HG03159 (cell line): ENCODE data around the gene AP2M1.
A peak's percentile ranks its signal among the peaks of the same experiment; 100 is the strongest.
"Not testable (repeated sequence)": the region's sequence is repeated elsewhere in the genome, so short reads cannot be mapped to it uniquely, and the experiment has no call there.

ENCODE experiments used
- ATAC-seq: cut with Tn5 transposase; IDR thresholded peaks from one replicate; pipeline ENCODE4 v1.9.1; 2021; ENCODE audit warnings: mild to moderate bottlenecking, moderate library complexity; ENCODE audit not compliant: unreplicated experiment

The AP2M1 gene

DNA sequence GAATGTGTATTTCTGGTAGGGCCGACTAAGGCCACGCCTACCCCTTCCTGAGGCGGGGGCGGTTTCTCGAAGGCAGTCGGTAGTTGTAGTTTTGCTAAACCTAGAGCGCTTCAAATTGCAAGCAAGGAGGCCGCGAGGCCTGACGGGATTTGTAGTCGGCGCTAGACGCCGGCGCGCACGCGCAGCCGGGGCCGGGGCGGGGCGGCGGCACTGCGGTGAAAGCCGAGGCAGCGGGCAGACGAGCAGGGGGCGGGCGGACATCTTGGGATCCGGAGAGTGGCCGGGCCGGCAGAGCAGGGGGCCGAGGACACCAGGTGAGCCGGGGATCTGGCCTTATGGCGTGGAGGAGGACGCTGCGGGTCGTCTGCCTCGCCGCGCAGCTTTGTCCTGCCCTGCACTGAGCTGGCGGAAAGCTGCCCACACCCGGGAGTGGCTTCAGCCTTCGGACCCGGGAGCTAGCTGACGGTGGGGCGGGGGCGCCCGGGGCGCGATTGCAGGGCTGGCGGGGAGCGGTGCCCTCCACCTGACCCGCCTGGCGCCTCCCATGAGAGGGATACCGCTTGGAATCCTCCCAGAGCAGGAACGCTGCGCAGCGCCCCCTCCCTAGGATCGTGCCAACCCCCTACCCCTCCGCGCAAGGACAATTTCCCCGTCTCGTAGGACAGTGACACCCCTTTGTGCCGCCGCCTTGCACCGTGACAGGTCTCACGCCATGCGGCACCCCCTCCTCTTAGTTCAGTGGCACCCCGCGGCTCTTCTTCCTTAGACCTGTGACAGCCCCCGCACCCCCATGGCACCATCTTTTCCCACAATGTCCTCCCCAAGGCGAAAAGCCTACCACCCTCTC, at the start of gene AP2M1:
TSS of gene AP2M1 (plus strand) at position 210 of the 847 bp plus-strand sequence. CDS start 2,139 bp downstream, outside the sequence.
- ATAC-seq, result peak; percentile 95

DNA sequence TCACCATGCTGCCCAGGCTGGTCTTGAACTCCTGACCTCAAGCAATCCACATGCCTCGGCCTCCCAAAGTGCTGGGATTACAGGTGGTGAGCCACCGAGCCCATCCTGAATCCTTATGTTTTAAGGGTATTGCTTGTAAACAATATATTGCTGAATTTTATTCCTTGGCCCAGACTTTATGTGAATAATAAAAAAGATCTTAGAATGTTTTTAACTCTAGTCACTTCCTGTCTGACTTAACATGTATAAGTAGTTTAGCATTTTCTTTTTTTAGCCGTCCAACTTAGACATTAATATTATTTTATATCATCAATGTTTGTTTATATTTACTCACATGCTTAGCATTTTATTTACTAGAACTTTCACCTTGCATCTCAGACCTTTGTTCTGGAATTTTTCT, 48.6 kb upstream of the AP2M1 start:
- ATAC-seq, result no peak

- ATAC-seq, result no peak
Measured at GRCh38 chr3:184129012-184129411, 45.6 kb upstream of the AP2M1 start.

- ATAC-seq, result no peak
Measured at GRCh38 chr3:184132945-184133344, 41.7 kb upstream of the AP2M1 start.

DNA sequence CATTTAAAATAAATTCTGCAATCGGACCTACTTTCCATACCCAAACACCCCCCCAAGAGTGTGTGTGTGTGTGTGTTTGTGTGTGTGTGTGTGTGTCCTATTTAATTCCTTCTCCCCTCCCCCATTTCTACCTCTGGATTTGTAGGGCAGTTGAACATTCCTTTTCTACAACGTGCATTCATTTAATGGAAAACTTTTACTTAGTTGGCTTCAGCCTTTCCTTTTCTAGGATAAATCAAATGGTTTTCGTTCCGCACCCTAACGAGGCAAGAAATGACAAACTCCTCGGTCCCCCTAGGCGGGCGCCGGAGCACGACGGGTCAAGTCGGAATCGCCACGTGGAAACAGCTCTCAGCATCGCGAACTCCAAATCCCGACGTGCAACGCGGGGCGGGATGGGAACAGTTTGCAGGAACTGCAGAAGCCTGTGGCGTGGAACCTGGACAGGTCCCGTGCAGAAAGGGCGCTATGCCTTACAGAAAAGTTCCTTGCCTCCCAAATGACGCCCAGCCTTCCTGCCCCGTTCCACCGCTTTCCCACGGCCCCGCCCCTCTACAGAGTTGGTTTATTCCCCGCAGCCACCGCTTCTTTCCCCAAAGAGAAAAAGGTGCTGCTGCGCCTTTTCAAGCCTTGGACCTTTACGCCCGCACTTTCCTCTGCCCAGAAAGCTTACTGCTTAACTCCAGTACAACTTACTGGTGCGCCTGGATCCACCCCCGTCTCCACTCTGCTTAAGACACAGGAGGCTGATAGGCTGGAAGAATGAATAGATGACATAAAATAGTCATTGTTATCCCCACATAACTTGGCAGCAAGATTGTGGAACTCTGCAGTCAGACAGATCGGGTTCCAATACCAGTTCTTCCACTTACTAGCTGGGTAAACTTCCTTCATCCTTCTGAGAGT, 40.6 kb upstream of the AP2M1 start:
- peak; percentile 29 for ATAC-seq

- ATAC-seq, result peak; percentile 33
Measured at GRCh38 chr3:184134746-184135148, 39.9 kb upstream of the AP2M1 start.

GRCh38 chr3:184135149-184135910, 39.3 kb upstream of the AP2M1 start, which contains the start of gene EIF2B5:
Gene EIF2B5 (plus strand): TSS chr3:184135358. CDS start chr3:184135386, 28 bp downstream.
- ATAC-seq, result peak; percentile 82

DNA sequence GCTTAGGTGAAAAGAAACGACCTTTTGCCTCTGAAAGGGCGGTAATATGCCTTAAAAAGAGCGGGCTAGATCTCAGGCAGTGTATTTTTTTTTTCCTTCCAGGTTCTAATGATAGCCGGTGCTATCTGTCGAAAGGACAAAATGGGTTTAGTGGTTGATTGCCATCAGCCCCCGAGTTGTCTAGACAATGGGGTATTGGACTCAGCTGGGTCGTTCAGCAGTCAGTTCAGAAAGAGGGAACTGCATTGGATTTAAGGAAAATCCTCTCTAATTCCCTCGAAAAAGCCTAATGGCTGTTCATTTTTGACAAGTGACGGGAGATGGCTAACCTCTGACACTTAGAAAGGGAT, 38.8 kb upstream of the AP2M1 start:
- no peak for ATAC-seq

- ATAC-seq, result no peak
Measured at GRCh38 chr3:184140436-184140835, 34.2 kb upstream of the AP2M1 start.

GRCh38 chr3:184142199-184142598, 32.5 kb upstream of the AP2M1 start:
- no peak for ATAC-seq

- no peak for ATAC-seq
Measured at GRCh38 chr3:184143327-184143726, 31.3 kb upstream of the AP2M1 start.

DNA sequence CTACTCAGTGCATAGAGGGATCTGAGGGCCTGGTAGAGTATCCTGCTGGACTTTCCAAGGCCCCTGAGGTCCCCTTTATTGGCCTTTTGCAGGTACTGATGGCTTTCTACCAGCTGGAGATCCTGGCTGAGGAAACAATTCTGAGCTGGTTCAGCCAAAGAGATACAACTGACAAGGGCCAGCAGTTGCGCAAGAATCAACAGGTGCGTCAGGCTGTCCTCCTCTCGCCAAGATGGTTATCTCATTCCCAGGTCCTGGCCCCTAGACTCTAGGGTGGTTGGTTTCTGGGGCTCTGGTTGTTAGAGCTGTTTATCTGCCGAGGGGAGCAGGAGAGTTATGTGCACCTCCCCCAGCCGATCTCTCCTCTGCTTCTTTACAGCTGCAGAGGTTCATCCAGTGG, 30.1 kb upstream of the AP2M1 start:
- no peak for ATAC-seq

DNA sequence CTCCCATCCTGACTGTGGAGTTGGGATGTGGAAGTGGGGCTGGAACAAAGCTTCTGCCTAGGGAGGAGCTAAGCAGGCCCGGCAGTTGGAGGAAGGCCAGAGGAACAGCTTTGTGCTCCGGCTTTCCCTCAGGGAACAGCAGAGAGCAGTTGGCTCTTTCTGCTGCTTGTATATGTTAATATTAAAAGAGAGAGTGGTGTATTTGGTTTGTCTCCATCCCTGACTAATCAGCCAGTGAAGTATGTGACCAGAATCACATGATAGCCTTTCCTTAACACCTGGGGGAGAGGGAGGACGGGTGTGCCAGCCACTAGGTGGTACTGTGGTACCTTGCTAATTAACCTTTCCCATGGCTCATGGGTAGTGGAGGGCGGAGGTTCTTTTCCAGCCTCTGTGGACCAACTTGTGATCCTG, 29.5 kb upstream of the AP2M1 start:
- no peak for ATAC-seq

- no peak for ATAC-seq
Measured at GRCh38 chr3:184145751-184146270, 28.8 kb upstream of the AP2M1 start.

DNA sequence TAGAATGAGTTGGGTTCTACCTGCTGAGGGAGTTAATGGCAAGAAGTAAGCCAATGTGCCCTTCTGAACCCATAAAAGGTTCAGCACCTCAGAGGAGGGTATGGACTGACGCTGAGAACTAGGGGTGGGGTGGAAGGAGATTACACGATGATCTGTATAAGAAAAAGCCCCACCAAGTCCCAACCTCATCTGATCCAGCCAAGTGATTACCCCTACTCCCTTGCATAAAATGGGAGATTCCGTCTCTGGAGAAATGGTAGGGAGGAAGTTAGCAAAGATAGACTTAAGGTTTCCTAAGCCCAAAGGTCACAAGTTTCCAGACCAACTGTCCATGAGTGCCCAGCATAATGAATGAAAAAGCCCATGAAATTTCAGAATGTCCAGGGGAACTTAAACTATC, 26.6 kb upstream of the AP2M1 start:
- ATAC-seq, result no peak

DNA sequence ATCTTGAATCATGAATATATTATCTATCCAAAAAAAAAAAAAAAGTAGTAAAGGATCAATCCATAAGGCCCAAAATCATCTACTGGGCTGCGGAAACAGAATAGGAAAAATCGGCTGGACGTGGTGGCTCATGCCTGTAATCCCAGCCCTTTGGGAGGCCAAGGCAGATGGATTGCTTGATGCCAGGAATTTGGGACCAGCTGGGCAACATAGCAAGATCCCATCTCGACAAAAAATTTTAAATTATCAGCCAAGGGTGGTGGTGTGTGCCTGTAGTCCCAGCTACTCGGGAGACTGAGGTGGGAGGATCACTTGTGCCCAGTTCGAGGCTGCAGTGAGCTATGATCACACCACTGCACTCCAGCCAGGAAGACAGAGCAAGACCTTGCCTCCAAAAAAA, 25.5 kb upstream of the AP2M1 start:
- no peak for ATAC-seq

GRCh38 chr3:184149770-184150169, 24.9 kb upstream of the AP2M1 start:
- ATAC-seq, result not testable (repeated sequence)

DNA sequence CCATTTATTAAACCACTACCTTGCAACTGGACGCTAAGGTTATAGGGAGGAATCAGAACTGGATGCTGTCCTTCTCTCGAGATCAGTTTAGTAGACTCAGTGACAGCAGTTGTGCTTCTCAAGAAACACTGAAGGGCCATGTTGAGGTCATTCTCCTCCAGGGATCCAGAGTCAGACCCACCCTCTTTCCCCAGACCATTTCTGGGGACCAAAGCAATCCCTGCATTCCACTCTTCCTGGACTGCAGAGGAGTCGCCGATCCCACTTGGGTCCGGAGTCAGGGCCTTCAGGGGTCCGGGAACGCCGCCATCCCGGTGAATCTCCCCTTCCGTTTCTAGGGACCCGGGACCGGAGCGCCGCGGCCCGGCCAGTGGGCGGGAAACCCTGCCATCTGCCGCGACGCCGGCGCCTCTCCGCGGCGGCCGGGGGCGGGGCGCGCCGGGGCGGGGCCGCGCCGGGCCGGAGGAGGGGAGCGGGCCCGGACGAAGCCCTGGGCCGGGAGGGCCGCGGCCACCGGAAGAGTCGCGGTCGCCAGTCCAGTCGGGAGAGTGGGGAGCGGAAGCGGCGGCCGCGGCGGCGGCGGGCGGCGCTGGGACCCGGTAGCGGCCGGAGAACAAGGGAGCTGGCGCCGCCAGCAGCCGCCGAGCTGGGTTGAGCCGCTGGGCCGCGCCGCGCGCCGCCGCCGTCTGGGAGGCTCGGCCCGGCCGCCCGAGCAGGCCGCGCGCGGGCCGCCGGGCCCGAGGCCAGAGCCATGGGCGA, 19.6 kb upstream of the AP2M1 start, which contains the start of gene DVL3:
TSS of gene DVL3 (plus strand) at position 493 of the 759 bp plus-strand sequence. CDS start at position 752, 259 bp downstream.
- peak; percentile 68 for ATAC-seq

DNA sequence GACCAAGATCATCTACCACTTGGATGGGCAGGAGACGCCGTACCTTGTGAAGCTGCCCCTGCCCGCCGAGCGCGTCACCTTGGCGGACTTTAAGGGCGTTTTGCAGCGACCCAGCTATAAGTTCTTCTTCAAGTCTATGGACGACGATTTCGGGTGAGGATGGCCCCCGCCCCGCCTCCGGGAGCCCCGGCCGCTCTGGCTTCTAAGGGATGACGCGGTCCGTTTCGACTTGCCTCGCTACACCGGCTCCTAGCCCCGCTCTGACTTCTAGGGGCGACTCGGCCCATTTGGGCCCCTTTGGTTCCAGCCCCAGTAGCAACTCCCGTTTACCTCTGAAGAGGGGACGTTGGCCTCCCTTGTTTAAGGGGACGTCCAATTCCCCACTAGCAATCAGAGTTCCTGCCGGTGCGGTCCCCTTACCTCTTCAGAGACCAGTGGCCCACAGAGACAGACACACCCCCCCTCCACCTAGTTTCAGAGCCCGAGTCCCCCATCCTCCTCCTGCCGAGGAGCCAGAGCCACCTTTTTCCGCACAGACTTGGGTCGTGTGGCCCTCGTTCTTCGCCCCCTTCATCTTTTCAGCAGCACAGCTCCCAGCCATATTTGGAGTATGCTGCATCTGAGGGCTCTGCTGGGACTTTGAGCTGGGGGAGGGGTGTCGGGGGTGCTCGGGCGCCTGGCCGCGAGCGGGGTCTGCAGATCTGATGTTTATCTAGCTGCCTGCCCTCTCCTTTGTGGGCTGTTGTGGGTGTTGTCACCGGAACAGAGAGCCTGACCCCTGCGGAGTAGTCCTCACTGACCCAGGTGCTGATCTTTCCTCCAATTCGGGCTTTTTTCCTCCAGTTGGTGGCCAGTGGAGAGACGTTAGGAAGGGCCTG, 18.8 kb upstream of the AP2M1 start:
- ATAC-seq, result peak; percentile 41
